IPS DF 19.7 (cell line): ENCODE data around the gene ROBO3.
A peak's percentile ranks its signal among the peaks of the same experiment; 100 is the strongest.

Experiments
- DNase-seq: peaks from one replicate; pipeline ENCODE4 v3.0.0-alpha.2; 2013; ENCODE audit warnings: low read depth, low spot score

Gene ROBO3

GRCh38 chr11:124865181-124865901 lies at the start of gene ROBO3:
TSS of gene ROBO3 (plus strand) at chr11:124865432. CDS start at chr11:124865578, 146 bp downstream.
- no peak for DNase-seq

- no peak for DNase-seq
Observed at GRCh38 chr11:124817036-124817435, 48.2 kb upstream of the ROBO3 start.

- no peak for DNase-seq
Observed at GRCh38 chr11:124821995-124822730, 43.1 kb upstream of the ROBO3 start.

- no peak for DNase-seq
Observed at GRCh38 chr11:124823512-124824376, 41.5 kb upstream of the ROBO3 start.

GRCh38 chr11:124825876-124826275 lies 39.4 kb upstream of the ROBO3 start:
- DNase-seq: no peak

- no peak for DNase-seq
Observed at GRCh38 chr11:124829986-124830385, 35.2 kb upstream of the ROBO3 start.

- no peak for DNase-seq
Observed at GRCh38 chr11:124830749-124831148, 34.5 kb upstream of the ROBO3 start.

GRCh38 chr11:124831897-124832296 lies 33.3 kb upstream of the ROBO3 start:
- DNase-seq: no peak

GRCh38 chr11:124832571-124832970 lies 32.7 kb upstream of the ROBO3 start:
- DNase-seq: no peak

GRCh38 chr11:124834526-124835180 lies 30.6 kb upstream of the ROBO3 start:
- DNase-seq: no peak

- no peak for DNase-seq
Observed at GRCh38 chr11:124835918-124836317, 29.3 kb upstream of the ROBO3 start.

- peak; percentile 45 for DNase-seq
Observed at GRCh38 chr11:124837491-124837856, 27.8 kb upstream of the ROBO3 start.

- DNase-seq: no peak
Observed at GRCh38 chr11:124838805-124839127, 26.5 kb upstream of the ROBO3 start.

GRCh38 chr11:124839128-124839971 lies 25.9 kb upstream of the ROBO3 start:
- no peak for DNase-seq

GRCh38 chr11:124839972-124840621 lies 25.1 kb upstream of the ROBO3 start:
- no peak for DNase-seq

GRCh38 chr11:124840666-124841065 lies 24.6 kb upstream of the ROBO3 start:
- no peak for DNase-seq

GRCh38 chr11:124841201-124841600 lies 24.0 kb upstream of the ROBO3 start:
- DNase-seq: no peak

- DNase-seq: no peak
Observed at GRCh38 chr11:124841840-124842239, 23.4 kb upstream of the ROBO3 start.

GRCh38 chr11:124842305-124842704 lies 22.9 kb upstream of the ROBO3 start:
- no peak for DNase-seq

GRCh38 chr11:124843616-124843910 lies 21.7 kb upstream of the ROBO3 start:
- no peak for DNase-seq

GRCh38 chr11:124844664-124845079 lies 20.6 kb upstream of the ROBO3 start:
- no peak for DNase-seq
